Measurements from ENCODE around the gene KRCC1.
"Not testable (repeated sequence)": the region's sequence is repeated elsewhere in the genome, so short reads cannot be mapped to it uniquely, and the experiment has no call there.

KRCC1 gene

GRCh38 chr2:88074854-88075292 is 19.3 kb upstream of the KRCC1 start:
- no peak for DNase-seq (ENCODE audit: low read depth)

GRCh38 chr2:88074150-88074549 is 18.6 kb upstream of the KRCC1 start:
- no peak for DNase-seq (ENCODE audit: low read depth)

GRCh38 chr2:88071365-88071764 is 15.8 kb upstream of the KRCC1 start:
- no peak for DNase-seq (ENCODE audit: low read depth)

- no peak for DNase-seq (ENCODE audit: low read depth)
Measured at GRCh38 chr2:88070055-88070454, 14.5 kb upstream of the KRCC1 start.

- DNase-seq (ENCODE audit: low read depth) = no peak
Measured at GRCh38 chr2:88069117-88069516, 13.5 kb upstream of the KRCC1 start.

GRCh38 chr2:88068044-88068443 is 12.5 kb upstream of the KRCC1 start:
- DNase-seq (ENCODE audit: low read depth) = no peak

GRCh38 chr2:88067598-88067997 is 12.0 kb upstream of the KRCC1 start, which contains the start of gene SMYD1:
SMYD1 (plus strand) TSS chr2:88067825; CDS start chr2:88067865, 40 bp downstream.
- DNase-seq (ENCODE audit: low read depth) = no peak

GRCh38 chr2:88067189-88067588 is 11.6 kb upstream of the KRCC1 start:
- no peak for DNase-seq (ENCODE audit: low read depth)

- DNase-seq (ENCODE audit: low read depth) = no peak
Measured at GRCh38 chr2:88066543-88066942, 11.0 kb upstream of the KRCC1 start.

- no peak for DNase-seq (ENCODE audit: low read depth)
Measured at GRCh38 chr2:88061295-88061694, 5.7 kb upstream of the KRCC1 start.

- DNase-seq (ENCODE audit: low read depth) = no peak
Measured at GRCh38 chr2:88060907-88061275, 5.3 kb upstream of the KRCC1 start.

- no peak for DNase-seq (ENCODE audit: low read depth)
Measured at GRCh38 chr2:88059979-88060906, 4.7 kb upstream of the KRCC1 start.

- no peak for DNase-seq (ENCODE audit: low read depth)
Measured at GRCh38 chr2:88058191-88058590, 2.6 kb upstream of the KRCC1 start.

- DNase-seq (ENCODE audit: low read depth) = no peak
Measured at GRCh38 chr2:88057437-88057844, 1.9 kb upstream of the KRCC1 start.

GRCh38 chr2:88054782-88055370 is 707 bp downstream of the KRCC1 start:
- no peak for DNase-seq (ENCODE audit: low read depth)

GRCh38 chr2:88053934-88054781 is 1.4 kb downstream of the KRCC1 start:
- DNase-seq (ENCODE audit: low read depth) = no peak

- DNase-seq (ENCODE audit: low read depth) = no peak
Measured at GRCh38 chr2:88053296-88053695, 2.3 kb downstream of the KRCC1 start.

- no peak for DNase-seq (ENCODE audit: low read depth)
Measured at GRCh38 chr2:88051792-88052191, 3.8 kb downstream of the KRCC1 start.

GRCh38 chr2:88049622-88050021 is 6.0 kb downstream of the KRCC1 start:
- no peak for DNase-seq (ENCODE audit: low read depth)

GRCh38 chr2:88048541-88048940 is 7.0 kb downstream of the KRCC1 start:
- DNase-seq (ENCODE audit: low read depth) = no peak

GRCh38 chr2:88045561-88045960 is 10.0 kb downstream of the KRCC1 start:
- not testable (repeated sequence) for DNase-seq (ENCODE audit: low read depth)

GRCh38 chr2:88042476-88042875 is 13.1 kb downstream of the KRCC1 start:
- no peak for DNase-seq (ENCODE audit: low read depth)

Data from activated T-cell treated with anti-CD3 and anti-CD28 coated beads for 48 hours (primary cell).